Omental fat pad (tissue), 4 donors: Measurements from ENCODE around the gene RPL38. TPM values are rescaled to one million over a fixed set of nuclear protein-coding genes. Genes with fewer than 3 reads are reported as not detected.

Experiments used
- ATAC-seq: fragments of 150-250 bp; one replicate; pipeline ENCODE4 v1.9.1; 2016; ENCODE audit warnings: mild to moderate bottlenecking, moderate library complexity; ENCODE audit not compliant: low FRiP score
- DNase-seq: peaks from one replicate; pipeline ENCODE4 v3.0.0-alpha.2; 2019; ENCODE audit warnings: low spot score
- total RNA-seq, 4 donors: library from RNA; depleted of rRNA; stranded (reverse); fragments of >200 nt; gene quantifications; one replicate each; pipeline ENCODE4 v1.1.0, GENCODE V29; 2016
- TF ChIP-seq, protein P1 (sequence below), 3 donors: fragments of 450-650 bp; IDR thresholded peaks; one replicate each; pipeline ENCODE4 v1.5.1; 2016 to 2017; ENCODE audit warnings: antibody characterized with exemption in 3 of 3, mild to moderate bottlenecking in 3 of 3, moderate library complexity in 2 of 3

RPL38 gene
- total RNA-seq: 100 to 1,000 TPM; 333 to 392 (median 362) TPM

- DNase-seq (peak; percentile 100), ATAC-seq (peak; percentile 87)
- TF ChIP-seq, protein P1, sequence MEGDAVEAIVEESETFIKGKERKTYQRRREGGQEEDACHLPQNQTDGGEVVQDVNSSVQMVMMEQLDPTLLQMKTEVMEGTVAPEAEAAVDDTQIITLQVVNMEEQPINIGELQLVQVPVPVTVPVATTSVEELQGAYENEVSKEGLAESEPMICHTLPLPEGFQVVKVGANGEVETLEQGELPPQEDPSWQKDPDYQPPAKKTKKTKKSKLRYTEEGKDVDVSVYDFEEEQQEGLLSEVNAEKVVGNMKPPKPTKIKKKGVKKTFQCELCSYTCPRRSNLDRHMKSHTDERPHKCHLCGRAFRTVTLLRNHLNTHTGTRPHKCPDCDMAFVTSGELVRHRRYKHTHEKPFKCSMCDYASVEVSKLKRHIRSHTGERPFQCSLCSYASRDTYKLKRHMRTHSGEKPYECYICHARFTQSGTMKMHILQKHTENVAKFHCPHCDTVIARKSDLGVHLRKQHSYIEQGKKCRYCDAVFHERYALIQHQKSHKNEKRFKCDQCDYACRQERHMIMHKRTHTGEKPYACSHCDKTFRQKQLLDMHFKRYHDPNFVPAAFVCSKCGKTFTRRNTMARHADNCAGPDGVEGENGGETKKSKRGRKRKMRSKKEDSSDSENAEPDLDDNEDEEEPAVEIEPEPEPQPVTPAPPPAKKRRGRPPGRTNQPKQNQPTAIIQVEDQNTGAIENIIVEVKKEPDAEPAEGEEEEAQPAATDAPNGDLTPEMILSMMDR (IDR thresholded peaks at IDR 0.05): peak in 2 of 3 donors; percentile 83 to 98
Observed at GRCh38 chr17:74203439-74204240, at the start of gene RPL38. Gene RPL38 (plus strand): TSS chr17:74203678. CDS start chr17:74203956, 278 bp downstream.

DNA sequence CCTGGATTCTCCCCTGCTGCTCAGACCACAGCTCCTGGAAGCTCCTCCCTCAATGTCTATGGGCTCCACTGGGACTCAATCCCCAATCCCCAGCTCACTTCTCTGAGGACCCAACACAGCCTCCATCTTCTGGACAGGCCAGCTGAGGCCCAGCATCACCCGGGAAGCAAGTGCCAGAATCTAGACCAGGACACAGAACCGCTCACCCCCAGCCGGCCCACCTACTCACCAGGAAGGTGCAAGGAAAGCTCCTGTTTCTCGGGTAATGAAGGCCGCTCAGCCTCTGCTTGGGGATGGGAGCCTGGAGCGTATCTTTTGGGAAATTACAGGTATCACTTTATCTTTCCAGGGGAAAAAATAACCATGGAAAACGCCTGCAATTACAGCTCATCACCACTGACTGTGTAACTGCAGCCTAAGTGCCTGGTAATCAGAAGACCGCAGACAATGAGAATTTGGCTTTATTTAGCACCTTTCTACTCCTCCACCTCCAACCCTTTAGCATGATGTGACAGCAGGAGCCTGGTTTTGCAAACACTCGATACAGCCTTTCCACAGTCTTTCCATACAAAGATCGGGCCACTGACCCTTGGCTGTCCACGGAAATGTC is 49.6 kb upstream of the RPL38 start:
- no peak for ATAC-seq
- no peak for DNase-seq
- TF ChIP-seq, protein P1 (IDR thresholded peaks at IDR 0.05): no peak

DNA sequence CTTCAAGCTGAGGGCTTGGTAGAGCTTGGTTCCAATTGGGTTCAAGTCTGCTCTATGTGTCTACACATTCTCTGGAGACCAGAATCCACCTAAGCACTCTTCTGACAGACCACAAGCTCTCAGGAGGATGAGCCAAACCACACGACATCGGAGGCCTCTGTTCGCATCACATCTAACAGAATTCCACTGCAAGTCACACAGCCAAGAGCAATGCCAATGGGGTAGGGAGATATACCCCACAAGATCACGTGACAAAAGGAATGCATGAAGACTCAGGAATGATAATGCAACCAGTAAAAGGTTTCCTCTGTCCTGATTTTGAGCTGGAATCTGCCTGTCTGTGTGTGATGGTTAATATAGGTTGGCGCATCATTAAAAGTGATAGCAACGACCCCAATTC is 46.6 kb upstream of the RPL38 start:
- TF ChIP-seq, protein P1 (IDR thresholded peaks at IDR 0.05): no peak
- ATAC-seq: no peak
- no peak for DNase-seq

DNA sequence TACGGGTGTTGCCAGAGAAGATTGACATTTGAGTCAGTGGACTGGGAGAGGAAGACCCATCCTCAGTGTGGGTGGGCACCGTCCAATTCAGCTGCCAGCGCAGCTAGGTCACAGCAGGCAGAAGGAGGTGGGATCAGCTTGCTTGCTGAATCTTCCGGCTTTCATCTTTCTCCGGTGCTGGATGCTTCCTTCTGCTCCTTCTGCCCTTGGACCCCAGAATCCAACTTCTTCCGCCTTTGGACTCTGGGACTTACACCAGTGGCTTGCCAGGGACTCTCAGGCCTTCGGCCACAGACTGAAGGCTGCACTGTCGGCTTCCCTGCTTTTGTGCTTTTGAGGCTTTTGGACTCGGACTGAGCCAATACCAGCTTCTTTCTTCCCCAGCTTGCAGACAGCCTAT is 46.1 kb upstream of the RPL38 start:
- ATAC-seq (no peak), DNase-seq (no peak)
- TF ChIP-seq, protein P1 (IDR thresholded peaks at IDR 0.05): no peak

GRCh38 chr17:74158761-74159160 is 44.7 kb upstream of the RPL38 start:
- ATAC-seq: no peak
- TF ChIP-seq, protein P1 (IDR thresholded peaks at IDR 0.05): no peak

DNA sequence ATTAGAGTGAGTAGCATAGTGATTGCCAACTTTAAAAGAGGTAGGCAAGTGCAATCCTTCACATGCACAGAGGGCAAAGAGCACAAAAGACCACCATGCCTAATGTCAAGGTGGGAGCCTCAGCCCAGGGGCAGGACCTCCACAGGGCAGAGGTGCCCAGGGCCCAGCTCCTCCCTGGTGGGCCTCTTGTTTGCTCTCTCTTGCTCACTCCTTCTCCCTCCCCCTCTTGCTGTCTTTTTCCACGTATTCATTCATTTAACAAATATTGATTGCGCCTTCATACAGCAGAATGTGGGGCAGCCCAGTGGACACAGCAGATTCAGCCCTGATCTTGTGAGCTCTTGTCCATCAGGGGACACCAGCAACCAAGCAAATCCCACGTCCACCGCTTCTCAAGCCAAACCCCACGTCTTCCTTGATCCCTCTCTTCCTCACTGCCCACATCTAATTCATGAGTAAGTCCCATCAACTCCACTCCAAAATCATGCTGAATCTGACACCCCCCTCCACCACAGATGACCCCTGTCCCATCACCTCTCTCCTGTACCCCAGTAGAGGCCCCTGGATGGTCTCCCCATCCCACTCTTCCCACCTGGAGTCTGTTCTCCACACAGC is 44.1 kb upstream of the RPL38 start:
- no peak for DNase-seq
- TF ChIP-seq, protein P1 (IDR thresholded peaks at IDR 0.05): no peak
- no peak for ATAC-seq

More at GRCh38 chr17:74158761-74159160, 44.7 kb upstream of the RPL38 start:
- no peak for DNase-seq
